GM19372 (cell line): ENCODE data around the gene CADM1.

Experiments
- ATAC-seq: cut with Tn5 transposase; IDR thresholded peaks from one replicate; pipeline ENCODE4 v1.9.1; 2021; ENCODE audit warnings: mild to moderate bottlenecking, low read depth, moderate library complexity; ENCODE audit not compliant: unreplicated experiment

The CADM1 gene

DNA sequence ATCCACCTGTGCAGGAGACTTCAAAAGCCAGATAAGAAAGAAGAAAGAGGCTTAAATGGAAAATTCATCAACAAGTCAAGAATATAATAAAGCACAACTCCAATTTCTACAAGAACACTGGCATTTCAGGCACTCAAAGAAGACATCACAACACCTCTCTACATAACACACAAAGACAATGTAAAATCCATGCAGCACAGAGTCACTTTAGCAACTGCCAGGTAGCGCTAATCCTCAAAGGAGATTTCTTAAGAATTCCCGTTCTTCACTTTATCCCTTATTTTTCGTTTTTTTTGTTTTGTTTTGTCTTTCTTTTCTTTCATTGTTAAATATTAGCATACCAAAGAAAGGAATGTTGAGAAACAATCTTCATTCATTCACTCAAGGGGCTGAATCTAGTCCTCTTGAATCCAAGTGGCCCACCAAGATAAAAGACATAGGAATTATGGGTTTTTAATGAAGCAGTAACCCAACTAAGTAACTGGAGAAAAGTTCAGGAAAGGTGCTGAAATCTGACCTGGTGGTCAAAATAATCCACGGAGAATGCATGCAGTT is 95.0 kb downstream of the CADM1 start:
- no peak for ATAC-seq

DNA sequence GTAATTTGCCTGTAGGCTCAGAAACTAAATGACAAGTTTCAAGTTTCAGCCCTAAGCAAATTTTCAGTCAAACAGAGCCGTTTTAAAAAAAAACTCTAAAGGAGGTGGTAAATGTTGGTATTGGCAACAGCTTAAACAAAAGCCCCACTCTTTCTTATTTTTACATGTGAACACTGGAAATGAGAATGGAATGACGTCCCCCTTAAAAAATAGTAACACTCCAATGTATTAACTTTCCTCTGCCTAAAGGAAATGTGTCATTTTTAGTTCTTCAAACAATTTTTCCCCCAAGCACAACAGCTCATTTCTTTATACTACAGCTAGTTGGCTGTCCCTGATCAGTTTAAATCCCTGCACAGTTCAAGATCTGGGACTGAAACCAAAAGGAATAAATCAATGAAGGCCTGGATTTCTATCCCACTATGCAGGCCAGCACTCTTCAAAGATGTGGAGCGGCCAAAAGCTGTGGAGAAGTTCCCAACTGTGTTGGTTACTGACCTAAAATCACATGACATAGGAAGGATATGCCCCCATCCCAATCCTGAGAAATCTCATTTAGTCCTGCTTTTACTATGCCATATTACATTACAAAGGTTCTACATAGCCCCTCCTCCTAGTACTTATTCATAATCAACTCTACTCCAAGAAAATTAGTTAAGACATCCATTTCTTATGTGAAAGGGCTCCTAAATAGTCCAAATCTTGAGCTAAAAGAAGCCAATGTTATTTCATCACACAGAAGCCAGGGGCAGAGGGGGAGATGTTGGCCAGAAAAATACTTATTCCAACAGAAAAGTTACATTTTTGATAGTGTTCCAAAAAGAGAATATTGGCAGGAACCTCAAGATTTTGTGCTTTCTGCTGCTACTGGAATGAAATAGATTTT is 95.9 kb downstream of the CADM1 start:
- no peak for ATAC-seq

DNA sequence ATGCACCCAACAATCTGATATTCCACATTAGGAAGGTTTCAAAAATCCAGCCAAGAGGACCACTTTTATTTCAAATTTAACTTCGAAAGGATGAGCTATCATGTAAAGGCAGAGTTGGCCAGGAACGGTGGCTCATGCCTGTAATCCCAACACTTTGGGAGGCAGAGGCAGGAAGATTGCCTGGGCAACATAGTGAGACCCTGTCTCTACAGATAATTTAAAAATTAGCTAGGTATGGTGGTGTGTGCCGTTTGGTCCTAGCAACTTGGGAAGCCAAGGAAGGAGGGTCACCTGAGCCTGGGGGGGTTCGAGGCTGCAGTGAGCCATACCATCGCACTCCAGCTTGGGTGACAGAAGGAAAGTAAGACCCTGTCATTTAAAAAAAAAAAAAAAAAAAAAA is 96.7 kb downstream of the CADM1 start:
- no peak for ATAC-seq

DNA sequence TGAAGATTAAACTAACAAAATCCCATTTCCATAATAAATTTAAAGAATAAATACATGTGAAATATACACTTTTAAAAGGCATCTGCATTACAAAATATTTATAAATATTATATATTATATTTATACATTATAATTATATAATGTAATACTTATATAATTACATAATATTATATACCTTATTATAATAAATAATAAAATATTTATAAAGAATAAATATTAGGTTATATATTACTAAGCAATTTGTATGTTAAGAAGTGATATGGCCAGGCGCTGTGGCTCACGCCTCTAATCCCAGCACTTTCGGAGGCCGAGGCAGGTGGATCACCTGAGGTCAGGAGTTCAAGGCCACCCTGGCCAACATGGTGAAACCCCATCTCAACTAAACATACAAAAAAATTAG is 97.8 kb downstream of the CADM1 start:
- ATAC-seq = no peak

DNA sequence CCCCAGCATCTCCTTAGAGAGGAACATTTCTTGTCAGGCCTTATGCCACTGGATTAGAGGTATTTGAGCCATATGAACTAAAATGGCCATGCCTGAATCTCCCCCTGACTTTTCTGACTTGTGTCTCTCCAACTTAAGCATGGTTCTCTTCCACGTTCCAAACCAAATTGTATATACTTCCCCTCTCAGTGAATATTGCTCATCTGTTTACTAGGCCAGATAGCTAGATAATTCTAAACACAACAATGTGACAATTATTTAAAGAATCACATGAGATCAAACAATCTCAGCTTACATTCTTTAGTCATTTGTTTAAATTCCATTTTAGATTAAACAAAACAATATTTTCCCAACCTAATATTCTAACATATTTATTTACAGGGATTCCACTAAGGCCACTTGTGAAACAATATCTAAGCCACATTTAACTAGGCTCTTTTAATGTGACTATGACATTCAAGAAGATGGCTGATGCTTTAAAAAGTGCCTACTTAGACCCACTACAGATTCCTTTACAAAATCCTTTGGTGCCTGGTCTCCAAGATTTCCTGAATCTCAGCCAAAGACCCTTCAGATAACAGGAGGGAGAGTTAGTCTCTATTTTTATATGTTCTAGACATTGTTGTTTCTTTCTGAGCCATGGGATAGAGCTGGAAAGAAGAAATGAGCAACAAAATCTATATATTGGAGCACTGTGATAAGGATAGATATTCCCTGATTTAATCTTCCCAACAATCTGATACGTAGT is 105.7 kb downstream of the CADM1 start:
- ATAC-seq = no peak

DNA sequence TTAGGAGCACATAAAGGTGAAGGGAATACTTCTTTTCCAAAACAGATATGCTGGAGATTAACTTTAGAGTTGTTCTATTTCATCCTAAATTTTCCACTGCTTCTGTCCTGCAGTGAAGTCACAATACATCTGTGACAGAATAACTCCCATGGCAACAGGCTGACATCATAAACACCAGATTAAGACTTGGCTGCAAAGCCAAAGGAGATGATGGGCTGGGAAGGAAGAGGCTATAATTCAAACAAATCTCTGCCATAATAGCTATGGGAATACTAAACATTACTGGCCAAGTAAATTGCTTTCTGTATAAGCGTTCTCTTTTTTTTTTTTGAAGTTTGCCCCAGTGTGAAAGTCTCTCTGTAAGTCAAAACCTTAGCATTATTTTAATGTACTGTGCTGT is 107.7 kb downstream of the CADM1 start:
- ATAC-seq = no peak

DNA sequence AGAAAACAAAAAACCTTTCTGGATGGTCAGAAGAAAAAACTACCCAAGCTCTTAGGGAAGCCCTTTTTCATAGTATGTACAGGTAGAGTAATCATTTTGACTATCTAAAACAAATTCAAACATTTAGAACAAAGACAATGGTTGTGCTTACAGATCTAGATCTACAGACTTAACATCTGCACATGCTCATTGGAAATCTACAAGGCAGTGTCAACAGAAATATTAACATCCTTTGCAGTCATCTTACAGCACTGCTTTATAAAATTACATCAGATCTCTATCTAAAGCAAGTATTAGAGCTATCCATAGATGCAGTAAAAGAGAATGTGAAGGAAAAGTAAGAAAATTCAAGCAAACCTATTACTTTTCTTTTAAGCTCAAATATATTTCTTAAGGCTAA is 110.3 kb downstream of the CADM1 start:
- no peak for ATAC-seq

DNA sequence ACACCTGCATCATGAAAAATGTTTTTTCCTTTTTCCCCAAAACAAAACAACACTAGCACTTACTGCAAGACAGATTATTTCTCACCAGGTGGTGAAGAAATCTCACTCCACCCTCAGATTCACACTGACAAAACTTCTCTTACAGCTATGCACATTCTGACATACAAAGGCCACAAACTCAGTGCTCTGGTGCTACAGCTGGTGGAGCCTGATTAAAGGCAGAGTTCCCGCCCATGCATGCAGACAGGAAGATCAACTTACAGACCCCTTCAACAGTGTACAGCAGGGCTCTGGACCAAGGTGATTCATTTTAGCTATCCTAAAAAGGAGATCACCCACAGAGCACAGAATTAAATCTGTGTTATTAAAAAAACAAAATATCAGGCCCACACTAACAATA is 112.6 kb downstream of the CADM1 start:
- no peak for ATAC-seq

DNA sequence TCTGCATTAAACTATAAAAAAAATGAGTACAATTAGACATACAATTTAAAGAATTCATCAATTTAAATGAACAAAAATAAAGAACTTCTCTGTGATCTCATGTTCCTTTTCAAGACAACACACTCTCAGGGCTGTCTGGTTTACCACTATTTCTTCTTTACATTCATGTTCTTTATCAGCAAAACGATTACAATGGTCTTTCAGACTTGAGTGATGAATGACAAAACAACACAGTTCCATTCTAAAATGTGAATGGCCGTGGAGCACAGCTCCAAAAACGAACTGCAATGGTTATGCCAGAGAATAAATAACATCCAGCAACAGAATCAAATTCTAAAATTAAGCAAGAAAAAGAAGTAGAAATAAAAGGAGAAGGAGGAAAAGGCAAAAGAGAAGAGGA is 113.1 kb downstream of the CADM1 start:
- no peak for ATAC-seq

DNA sequence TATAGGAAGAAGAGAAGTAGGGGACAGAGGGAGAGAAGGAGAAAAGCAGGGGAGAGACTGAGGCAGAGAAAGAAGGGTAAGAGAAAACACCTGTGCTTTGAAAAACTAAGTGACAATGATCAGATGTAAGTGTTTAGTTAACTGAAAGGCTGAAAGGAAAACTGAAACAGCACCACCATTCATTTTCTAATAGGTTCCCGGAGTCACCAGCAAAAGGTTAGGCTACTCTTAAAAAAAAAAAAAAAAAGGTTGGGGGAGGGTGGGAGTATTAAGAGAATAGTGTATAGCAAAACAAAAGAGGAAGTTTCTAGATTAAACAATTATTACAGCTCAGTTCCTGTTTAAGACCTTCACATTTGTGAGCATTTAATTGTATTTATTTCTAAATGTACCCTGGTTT is 113.8 kb downstream of the CADM1 start:
- ATAC-seq = no peak

DNA sequence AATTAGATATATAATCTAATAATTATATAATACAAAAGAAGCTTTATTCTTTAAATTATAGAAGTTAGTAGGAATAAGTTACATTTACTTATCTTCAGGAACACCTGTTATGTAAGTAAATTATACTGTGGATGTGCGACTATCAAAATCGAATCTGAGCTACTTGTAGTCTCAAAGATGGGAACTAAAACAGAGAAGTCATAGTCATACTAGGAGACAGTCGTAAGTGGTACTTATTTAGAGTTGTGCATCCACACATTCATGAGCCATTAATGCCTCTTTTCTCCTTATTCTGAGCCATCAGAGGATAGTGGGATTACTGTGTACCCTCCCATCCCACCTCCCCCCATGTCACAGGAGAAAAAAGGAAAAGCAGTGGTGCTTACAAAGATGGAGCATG is 114.4 kb downstream of the CADM1 start:
- ATAC-seq = no peak

DNA sequence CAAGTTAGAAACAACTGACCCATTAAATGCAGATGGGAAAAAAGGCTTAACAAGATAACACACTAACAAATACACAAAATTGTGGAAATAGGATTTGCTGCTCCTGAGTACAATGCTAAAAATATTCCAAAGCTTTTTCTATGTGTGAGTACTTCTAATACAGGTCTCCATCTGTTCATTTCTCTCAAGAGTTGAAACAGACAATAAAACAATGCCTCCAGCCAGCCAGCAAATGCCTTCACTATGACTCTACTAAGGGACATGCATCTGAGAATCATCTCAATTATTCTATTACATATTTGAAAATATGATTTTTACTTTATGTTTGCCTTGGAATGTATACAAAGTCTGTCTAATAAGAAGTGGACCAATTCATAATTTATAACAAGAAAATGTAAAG is 119.0 kb downstream of the CADM1 start:
- ATAC-seq = no peak

DNA sequence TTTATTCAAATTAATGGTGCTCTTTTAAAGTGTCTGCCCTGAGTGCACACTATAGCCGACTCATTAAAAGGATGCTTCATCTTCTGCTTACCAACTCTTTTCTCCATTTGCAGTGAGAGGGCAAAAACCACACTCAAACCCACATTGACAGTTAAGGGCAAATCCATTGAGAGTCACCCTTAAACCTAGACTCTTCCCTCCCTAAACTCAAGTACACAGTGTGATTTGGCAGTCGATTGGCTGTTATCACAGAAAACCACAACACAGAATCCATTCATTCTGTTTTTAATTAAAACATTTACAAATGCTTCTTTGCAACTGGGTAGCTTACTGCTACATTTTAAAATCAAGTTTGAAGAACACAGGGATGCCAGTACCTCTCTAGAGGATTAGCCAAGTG is 120.0 kb downstream of the CADM1 start:
- no peak for ATAC-seq

DNA sequence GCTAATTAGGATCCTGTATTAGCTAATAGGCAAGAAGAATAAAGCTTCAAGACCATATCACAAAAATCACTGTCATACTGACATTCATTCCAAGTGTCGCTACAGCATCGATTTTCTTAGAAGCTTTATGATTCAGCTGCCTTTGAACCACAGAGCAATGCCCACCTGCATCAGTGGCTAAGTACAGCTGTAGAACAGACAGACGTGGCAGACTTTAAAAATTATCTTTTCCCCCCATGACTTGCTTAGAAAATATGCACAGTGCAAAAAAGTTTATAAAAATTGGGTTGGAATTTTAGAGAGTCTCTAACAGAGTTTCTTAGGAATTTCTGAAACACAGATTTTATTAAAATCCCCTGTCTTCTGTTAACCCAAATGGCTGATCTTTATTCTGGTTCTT is 120.8 kb downstream of the CADM1 start:
- ATAC-seq = no peak

DNA sequence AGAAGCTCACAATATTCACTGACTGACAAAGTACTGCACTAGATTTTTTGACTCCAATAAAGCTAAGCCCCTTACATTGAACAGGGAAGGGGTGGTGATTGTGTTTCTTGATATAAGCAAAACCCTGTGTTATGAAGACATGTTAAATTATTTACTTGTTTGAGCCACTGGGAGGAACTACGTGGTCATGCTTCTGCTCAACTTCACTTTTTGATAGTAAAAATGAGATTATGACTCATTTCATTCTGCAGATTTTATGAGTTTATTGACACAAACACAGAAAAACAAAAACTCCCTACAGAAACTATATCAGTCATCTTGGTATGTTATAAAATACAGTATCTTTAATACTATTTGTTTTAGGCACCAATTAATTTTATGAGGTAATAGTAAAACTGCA is 124.7 kb downstream of the CADM1 start:
- ATAC-seq = no peak

DNA sequence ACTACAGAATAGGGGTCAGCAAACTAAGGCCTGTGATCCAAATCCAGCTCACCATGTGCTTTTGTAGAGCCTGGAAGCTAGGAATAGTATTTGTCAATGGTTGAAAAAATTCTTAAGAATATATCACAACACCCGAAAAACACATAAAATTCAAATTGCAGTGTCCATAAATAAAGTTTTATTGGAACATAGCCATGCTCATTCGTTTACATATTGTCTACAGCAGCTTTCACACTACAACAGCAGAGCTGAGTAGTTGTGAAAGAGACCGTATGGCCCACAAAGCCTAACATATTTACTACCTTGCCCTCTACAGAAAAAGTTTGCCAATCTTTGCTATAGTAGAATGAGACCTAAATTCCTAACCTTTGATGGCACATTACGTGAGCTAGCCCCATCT is 125.7 kb downstream of the CADM1 start:
- ATAC-seq = no peak

DNA sequence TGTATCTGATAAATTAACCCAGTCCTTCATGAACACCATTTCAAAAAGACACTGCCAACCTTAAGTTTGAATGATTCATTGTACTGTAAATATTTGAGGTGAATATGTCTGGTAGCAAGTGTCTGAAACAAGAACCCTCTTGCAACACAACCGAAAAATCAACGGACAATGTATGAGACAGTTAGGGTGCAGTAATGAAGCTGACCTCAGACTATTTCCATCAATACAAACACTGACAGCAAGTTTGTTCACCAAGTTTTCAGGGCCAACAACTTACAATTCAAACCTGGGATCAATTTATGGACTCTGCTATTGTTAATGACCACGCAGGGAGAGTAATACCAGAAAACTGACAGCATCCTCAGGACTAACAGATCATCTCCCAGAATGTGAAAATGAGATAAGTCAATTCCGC is 126.3 kb downstream of the CADM1 start:
- no peak for ATAC-seq

DNA sequence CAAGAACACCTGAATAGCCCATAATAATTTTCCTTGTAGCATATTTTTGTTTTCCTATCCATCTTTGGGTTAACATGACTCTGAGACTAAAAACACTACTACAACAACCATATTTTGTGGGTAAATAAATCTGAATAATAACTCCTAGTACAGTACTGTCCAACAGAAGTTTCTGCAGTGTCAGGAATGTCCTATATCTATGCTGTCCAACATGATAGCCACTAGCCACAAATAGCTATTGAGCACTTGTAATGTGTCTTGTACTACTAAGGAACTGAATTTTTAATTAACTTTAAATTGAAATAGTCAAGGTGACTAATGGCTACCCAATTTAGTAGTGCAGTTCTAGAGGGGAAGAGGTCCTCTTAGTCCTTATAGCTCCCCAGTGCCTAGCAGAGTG is 135.6 kb downstream of the CADM1 start:
- no peak for ATAC-seq

DNA sequence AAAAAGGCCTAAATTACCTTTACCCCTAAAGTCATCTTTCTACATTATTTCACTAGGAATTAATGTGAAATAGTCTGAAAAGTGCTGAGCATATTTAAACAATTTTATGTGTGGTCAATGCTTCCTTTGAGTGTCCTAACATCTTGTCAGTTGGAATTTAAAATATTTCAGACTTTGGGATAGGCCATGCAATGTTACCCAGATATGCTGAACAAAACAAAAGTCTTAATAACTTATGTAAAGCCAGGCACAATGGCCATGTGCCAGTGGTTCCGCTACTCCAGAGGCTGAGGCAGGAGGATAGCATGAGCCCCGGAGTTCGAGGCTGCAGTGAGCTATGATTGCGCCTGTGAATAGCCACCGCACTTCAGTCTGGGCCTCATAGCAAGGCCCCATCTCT is 137.4 kb downstream of the CADM1 start:
- no peak for ATAC-seq

DNA sequence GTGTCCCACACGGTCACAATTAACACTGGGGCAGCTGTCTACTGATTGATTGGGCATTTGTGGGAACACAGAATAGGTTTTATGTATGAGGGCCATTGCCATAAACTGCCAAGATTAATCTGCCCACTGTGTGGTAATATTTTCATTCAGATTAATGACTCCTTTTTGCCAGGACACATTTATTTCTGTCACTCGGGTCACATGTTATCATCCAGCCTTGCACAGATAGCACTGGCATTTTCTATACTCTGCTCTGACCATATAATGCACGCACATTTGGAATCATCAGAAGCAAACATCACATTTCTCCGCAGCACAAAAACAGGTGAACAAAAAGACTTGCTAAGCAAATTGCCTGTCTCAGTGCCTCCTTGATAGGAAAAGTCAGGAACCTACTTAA is 138.3 kb downstream of the CADM1 start:
- no peak for ATAC-seq

DNA sequence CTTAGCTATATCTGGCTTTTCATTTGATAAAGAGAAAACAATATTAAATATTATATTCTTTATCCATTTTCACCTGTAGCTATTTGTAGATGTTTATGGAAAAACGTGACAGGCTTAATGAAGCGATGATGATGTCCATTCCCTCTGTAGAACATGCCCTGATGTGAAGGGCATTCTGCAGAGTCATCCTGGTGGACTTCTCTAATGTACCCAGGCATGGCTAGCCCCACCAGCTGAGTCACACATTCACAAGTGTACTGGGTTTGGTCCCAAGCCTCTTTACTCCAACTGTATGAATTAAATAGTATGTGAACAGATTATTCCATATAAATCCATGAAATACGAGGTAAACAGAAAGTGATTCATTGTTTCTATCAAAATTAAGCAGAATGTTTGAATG is 139.3 kb downstream of the CADM1 start:
- ATAC-seq = no peak

DNA sequence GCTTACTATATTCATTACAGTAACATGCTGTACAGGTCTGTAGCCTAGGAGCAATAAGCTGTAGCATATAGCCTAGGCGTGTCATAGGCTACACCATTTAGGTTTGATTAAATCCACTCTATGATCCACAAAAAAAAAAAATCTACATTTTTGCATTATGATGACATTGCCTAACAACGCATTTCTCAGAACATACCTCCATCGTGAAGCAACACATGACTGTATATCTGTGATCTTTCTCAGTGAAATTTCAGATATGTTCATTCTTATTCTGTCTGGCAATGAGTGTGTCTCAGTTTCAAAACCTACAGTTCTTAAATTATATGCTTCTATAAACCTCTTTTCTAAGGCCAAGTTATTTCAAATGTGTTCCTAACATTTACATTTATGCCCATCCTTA is 140.3 kb downstream of the CADM1 start:
- ATAC-seq = no peak
